ENCODE results near the gene CFAP20DC.

DNA sequence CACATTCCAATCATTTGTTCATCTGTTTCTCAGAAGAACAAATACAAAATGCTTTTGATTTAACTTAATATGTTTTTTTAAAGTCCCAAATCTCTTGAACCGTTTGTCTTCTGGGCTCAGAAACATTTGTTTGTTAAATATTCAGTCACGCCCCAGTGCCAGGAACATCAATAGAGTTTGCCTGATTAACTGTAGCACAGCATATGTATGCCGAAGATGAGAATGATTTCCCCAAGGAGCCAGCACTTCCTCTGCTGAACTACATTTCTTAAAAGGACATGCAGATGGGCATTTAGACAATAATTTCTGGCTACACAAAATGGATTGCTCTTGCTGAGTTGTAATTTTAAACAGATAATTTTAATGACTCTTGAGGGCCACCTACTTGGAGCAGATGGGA is 191.7 kb downstream of the CFAP20DC start:
- TF ChIP-seq, protein P1, sequence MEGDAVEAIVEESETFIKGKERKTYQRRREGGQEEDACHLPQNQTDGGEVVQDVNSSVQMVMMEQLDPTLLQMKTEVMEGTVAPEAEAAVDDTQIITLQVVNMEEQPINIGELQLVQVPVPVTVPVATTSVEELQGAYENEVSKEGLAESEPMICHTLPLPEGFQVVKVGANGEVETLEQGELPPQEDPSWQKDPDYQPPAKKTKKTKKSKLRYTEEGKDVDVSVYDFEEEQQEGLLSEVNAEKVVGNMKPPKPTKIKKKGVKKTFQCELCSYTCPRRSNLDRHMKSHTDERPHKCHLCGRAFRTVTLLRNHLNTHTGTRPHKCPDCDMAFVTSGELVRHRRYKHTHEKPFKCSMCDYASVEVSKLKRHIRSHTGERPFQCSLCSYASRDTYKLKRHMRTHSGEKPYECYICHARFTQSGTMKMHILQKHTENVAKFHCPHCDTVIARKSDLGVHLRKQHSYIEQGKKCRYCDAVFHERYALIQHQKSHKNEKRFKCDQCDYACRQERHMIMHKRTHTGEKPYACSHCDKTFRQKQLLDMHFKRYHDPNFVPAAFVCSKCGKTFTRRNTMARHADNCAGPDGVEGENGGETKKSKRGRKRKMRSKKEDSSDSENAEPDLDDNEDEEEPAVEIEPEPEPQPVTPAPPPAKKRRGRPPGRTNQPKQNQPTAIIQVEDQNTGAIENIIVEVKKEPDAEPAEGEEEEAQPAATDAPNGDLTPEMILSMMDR (IDR thresholded peaks at IDR 0.05), result no peak
- no peak for TF ChIP-seq POLR2A (IDR thresholded peaks at IDR 0.05)
